ENCODE data around the gene RNPEP.

Gene RNPEP

DNA sequence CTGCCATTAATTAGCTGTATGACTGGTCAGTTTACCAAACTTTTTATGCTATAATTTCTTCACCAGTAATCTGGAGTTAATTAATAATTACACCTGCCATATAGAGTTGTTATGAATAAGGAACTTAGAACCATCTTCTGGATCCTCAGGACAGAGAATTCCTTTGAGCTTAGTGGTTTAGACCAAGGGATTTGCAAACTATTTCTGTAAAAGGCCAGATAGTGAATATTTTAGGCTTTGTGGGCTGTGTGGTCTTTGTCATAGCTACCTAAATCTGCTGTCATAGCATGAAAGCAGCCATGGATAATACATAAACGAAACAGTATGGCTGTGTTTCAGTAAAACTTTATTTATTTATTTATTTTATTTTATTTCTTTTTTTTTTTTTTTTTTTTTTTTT is 18.2 kb upstream of the RNPEP start:
- DNase-seq = no peak

DNA sequence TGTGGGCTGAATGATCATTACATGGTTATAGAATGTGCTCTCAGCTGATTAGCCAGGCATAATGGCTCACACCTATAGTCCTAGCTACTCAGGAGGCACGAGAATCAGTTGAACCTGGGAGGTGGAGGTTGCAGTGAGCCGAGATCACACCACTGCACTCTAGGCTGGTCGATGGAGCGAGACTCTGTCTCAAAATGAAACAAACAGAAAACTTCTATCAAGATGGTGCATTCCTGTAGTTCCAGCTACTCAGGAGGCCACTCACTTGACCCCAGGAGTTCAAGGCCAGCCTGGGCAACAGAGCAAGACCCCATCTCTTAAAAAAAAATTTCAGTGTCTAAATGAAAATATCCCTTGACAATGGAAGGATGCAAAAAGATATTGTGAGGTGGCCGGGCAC is 16.3 kb upstream of the RNPEP start:
- no peak for DNase-seq

DNA sequence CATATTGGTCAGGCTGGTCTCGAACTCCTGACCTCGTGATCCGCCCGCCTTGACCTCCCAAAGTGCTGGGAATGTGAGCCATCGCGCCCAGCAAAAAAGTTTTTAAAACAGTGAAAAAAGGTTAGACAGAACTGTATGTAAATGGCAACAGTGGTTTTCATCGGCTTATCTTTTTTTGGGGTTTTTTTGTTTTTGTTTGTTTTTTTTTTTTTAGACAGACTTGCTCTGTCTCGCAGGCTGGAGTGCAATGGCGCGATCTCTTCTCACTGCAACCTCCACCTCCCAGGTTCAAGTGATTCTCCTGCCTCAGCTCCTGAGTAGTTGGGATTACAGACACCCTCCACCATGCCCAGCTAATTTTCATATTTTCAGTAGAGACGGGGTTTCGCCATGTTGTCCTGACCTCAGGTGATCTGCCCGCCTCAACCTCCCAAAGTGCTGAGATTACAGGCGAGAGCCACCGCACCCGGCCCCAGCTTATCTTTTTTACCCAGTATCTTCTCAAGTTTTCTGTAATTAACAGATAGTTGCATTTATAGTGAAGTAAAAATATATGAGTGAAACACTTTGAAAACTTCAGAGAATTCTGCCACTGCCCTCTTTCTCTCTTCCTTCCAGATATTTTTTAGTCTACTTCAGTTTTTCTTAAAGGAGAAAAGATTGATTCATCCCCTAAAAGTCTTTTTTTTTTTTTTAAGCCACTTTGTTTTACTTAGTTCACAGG is 14.1 kb upstream of the RNPEP start:
- no peak for DNase-seq

DNA sequence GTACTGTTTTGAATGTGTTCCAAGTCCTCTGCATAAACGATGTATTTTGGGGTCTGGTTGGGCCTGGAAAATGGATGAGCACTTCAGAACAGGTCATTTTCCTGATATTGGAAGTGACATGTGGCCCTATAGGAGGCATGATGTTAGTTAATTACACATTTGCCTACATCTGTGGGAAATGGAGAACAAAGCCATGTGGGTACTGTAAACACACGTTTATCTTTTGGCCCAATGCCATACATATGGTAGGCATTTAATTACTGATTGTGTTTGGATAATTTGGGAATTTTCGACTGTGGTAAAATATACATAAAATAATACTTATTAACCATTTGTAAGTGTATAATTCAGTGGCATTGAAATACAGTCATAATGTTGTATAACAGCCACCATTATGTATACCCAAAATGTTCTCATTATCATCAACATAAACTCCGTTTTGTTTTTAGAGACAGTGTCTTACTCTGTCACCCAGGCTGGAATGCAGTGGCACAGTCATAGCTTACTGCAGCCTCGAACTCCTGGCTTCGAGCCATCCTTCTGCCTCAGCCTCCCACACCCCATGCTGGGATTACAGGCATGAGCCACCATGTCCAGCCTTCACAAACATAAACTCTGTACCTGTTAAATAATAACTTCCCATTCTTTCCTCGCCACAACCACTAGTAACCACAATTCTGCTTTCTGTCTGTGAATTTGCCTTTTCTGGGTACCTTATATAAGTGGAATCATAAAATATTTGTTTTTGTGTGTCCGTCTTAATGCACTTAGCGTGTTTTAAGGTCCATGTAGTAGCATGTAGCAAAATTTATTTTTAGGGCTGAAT is 11.9 kb upstream of the RNPEP start:
- no peak for DNase-seq

DNA sequence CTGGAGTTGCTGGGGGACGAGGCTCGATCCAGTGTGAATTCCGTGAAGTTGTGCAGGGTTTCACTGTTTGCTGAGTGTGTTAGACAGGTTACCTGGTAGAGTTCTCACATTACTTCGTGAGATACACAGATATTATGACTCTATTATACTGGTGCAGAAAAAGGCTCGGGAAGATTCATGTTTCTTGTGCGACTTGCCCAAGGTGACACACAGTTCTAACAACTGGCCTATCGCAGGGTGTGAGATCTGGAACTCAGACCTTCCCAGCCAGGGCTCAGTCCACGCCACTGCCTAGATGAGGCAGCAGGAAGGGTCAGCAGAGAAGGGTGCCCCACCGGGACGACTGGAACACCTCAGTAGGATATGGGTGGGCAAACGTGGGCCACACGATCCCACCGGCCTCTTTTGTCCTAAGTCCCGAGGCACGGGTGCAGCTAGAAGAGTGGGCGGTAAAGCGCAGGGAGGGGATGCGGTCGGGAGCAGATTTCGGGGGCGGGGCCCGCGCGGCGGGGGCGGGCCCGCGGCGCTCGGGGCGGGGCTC is 296 bp upstream of the RNPEP start:
- no peak for DNase-seq

- DNase-seq = no peak
Measured at GRCh38 chr1:201983380-201983805, 945 bp downstream of the RNPEP start.

DNA sequence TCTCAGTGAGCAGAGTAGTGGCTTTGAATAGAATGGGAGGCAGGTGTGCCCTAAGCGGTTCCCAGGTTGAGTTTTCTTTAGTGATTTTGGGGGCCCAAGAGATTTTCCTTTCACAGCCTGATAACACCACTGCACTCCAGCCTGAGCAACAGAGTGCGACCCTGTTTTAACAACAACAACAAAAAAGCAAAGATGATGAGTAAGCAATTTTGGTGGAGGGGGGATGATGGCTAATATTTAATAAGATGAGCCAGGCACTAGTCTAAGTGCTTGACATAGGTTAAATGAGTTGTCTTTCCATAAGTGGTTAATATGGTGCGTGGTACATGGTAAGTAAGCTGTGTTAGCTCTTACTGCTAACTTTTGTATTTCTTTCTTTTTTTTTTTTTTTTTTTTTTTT is 2.0 kb downstream of the RNPEP start:
- DNase-seq = no peak

DNA sequence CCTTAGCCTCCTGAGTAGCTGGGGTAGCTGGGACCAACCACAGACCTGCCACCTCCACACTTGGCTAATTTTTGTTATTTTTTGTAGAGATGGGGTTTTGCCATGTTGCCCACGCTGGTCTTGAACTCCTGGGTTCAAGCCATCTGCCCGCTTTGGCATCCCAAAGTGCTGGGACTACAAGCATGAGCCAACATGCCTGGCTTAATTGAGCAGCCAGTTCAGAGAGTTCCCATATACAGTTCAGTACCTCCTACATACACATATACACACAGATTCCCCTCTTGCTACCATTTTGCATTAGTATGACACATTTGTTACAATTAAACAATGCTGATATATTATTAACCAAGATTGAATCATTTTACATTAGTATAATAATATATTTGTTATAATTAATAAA is 2.9 kb downstream of the RNPEP start:
- DNase-seq = no peak

DNA sequence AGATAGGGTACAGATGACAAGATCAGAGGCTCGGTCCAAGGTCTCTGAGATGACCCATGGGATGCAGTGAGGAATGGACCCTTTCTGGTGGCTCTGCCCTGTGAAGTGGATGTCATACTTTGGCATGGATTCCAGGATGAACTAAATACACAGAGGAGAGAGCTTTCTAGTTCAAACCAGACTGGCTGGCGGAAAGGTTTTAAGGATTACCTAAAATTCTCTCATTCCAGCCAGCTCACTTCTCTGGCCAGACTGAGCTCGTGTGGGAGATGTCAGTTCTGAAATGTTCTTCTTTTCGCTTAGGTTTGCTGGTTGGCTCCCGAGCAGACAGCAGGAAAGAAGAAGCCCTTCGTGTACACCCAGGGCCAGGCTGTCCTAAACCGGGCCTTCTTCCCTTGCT is 6.2 kb downstream of the RNPEP start:
- DNase-seq = no peak

DNA sequence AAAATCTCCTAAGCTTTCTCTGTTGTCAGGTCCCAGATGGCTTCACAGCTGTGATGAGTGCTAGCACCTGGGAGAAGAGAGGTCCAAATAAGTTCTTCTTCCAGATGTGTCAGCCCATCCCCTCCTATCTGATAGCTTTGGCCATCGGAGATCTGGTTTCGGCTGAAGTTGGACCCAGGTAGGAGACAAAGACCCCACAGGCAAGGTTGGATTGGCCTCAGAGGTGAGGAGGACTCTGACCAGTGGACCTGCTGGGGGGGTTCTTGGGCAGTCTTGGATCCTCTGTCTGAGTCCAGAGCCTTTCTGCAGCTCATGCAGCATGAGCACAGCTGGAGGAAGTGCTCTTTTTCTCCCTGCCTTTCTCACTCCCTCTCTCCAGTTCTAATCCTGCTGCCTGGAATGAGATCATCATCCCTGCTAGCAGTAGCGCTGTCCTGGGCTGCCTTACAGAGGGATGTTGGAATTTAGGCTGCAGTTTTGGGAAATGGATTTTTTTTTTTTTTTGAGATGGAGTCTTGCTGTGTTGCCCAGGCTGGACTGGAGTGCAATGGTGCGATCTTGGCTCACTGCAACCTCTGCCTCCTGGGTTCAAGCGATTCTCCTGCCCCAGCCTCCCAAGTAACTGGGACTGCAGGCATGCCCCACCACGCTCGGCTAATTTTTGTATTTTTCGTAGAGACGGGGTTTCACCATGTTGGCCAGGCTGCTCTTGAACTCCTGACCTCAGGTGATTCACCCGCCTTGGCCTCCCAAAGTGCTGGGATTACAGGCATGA is 7.1 kb downstream of the RNPEP start:
- DNase-seq = no peak

- DNase-seq = no peak
Measured at GRCh38 chr1:201990427-201990826, 8.0 kb downstream of the RNPEP start.

DNA sequence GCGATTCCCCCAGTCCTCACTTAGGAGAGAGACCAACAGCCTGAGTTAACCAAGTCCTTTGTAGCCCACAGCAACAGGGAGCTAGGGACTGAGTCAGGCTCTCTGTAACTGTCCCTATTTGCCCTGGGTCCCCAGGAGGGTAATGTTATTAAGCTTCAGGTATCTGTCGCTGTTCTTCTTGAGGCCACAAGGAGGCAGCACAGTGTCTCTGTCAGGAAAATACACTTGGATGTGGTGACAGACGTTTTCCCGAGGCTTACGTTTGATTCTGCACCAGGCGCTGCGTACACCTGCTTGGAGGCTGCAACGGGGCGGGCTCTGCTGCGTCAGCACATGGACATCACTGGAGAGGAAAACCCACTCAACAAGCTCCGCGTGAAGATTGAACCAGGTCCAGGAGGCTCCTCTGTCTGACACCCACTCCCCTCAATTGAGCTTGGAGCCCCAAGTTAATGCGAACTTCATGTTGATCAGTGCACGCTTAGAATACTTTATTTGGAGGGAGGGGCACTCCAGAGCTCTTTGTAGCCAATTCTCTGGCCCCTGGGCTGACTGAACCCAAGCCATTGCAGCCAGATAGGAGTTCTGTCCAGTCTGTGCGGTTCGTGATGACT is 17.3 kb downstream of the RNPEP start:
- no peak for DNase-seq

GRCh38 chr1:202002507-202002906 is 20.1 kb downstream of the RNPEP start:
- DNase-seq = no peak

DNA sequence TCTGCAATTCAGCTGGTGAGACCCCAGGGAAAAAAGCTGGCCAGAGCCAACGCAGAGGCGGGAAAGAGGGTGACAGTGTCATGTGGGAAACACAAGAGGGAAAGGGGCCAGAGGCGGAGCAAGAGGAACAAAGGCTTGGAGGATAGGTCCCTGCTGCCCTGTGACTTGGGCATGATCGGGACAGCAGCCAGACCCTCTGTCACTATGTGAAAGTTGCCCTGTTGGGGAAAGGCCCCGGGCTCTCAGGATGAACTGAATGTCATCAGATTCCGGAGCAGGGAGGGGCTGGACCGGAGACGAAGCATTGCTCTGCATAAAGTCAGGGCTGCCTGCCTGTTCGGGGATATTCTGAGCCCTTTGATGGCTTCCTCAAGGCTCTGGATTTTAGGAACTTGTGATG is 22.3 kb downstream of the RNPEP start:
- no peak for DNase-seq

- no peak for DNase-seq
Measured at GRCh38 chr1:202005958-202006357, 23.5 kb downstream of the RNPEP start.

DNA sequence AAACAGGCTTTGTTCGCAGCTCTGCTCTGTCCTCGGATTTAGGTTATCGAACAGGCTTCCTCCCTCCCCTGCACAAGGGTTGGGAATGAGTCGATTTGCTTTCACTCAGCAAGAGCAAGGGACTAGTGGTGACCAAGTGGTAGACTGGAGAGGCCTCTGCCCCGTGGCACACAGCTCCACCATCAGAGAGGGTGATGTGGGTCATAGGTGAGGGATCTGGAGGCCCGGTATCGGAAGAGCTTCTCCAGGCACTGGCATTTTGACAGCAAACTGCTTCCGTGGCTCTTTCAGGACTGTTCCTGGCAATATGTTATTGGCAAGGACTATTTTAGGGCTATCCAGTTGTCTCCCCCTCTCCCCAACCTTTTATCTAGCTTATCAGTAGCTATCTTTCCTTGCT is 24.9 kb downstream of the RNPEP start:
- no peak for DNase-seq

GRCh38 chr1:202007805-202008489 is 25.5 kb downstream of the RNPEP start:
- no peak for DNase-seq

GRCh38 chr1:202009326-202010179 is 27.1 kb downstream of the RNPEP start:
- DNase-seq = no peak

- no peak for DNase-seq
Measured at GRCh38 chr1:202010180-202011015, 27.9 kb downstream of the RNPEP start, which contains the start of gene ELF3. Gene ELF3, plus strand, starts transcription at chr1:202010587. Its CDS starts 550 bp downstream, at chr1:202011137.

GRCh38 chr1:202011994-202012393 is 29.5 kb downstream of the RNPEP start:
- no peak for DNase-seq
